GM19099 (cell line): ENCODE results near the gene COL17A1.

Source experiments
- POLR2A ChIP-seq: IDR thresholded peaks from 3 replicates; pipeline ENCODE4 v1.6.1; 2011; ENCODE audit warnings: low read depth; ENCODE audit not compliant: insufficient read length; ENCODE audit errors: extremely low read depth

COL17A1 gene

DNA sequence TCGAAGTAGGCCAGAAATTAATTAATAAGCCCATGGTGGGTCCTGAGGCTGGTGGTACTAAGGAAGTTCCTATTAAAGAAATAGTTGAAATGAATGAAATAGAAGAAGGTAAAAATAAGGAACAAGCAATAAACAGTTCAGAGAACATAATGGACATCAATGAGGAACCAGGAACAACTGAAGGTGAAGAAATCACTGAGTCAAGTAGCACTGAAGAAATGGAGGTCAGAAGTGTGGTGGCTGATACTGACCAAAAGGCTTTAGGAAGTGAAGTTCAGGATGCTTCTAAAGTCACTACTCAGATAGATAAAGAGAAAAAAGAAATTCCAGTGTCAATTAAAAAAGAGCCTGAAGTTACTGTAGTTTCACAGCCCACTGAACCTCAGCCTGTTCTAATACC, 82.8 kb downstream of the COL17A1 start:
- TF ChIP-seq POLR2A = no peak

DNA sequence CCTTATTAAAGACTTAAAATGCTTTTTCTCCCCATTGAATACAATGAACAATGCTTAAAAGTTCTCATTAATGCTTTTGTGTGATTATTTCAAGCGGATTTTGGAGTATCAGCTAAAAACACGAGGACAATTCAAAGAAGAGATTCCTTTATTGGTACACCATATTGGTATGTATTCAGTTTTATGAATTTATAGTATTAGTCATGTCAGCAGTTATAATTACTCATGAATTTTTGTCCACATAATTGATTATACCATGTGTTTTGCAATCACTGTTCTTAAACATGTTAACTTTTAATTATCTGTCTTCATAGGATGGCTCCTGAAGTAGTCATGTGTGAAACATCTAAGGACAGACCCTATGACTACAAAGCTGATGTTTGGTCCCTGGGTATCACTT, 86.9 kb downstream of the COL17A1 start:
- no peak for TF ChIP-seq POLR2A

DNA sequence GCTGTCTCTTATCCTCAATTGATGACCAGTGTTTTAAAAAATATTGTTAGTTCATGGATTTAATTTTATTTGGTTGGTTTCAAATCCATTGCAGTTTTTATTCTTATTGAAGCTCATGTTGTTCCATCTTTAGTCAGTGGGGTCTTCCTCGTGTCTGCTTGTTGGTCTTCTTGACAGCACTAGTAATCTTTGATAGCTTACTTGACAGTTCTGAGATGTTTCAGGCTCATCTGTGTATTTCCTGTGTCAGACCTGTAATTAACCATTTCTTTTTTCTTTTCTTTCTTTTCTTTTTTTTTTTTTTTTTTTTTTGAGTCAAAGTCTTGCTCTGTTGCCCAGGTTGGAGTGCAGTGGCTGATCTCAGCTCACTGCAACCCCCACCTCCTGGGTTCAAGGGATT, 90.5 kb downstream of the COL17A1 start:
- no peak for TF ChIP-seq POLR2A

DNA sequence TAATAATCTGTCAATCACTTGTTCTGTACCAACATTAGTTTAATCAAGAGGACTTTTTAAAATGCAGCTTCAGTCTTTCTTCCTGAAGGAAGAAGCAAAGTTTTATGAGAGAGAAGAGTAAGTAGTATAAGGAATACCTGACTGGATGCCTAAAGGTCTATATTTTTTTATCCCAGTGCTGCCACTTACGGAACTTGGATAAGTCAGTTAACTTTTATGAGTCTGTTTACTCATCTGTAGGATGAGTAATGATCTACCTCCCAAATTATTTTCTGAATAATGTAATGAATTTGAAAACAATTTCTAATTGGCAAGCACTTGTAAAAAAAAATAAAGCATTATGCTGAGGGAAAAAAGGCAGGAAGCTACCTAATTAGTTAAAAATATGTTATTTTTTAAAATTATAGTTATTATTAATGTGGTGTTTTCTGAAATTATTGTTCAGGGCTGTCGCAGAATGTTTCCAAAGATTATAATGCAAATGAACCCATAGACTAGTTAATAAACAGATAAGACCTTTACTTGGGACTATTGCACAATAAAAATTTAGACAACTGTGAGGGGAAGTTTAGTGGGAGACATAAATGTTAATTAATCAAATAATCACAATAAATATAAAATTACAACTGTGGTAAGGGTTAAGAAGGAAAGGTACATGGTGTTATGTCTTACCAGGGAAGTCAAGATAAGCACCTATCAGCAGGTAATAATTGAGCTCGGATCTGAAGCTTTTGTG, 94.1 kb downstream of the COL17A1 start:
- no peak for TF ChIP-seq POLR2A

DNA sequence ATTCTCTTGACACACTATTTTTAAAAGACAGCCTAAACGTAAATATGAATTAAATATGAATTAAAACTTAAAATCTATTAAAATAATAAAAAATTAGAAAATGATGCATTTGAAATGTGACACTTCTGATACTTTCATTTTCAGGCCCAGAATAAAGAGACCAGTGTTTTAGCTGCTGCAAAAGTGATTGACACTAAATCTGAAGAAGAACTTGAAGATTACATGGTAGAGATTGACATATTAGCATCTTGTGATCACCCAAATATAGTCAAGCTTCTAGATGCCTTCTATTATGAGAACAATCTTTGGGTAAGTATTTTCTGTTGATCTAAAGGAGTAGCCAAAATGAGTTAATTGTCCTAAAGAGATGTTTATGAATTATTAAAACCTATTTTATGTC, 95.1 kb downstream of the COL17A1 start:
- no peak for TF ChIP-seq POLR2A

DNA sequence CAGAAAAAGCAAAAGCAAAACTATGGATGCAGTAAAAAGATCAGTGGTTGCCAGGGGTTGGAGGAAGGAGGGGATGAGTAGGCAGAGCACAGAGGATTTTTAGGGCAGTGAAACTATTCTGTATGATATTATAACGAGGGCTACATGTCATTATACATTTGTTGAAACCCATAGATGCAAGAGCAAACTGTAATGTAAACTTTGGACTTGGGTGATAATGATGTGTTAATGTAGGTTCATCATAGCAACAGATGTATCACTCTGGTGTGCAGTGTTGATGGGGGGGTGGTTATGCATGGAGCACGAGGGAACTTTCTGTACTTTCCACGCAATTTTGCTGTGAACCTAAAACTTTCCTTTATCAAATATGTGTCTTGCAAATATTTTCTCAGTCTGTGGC, 95.6 kb downstream of the COL17A1 start:
- no peak for TF ChIP-seq POLR2A

DNA sequence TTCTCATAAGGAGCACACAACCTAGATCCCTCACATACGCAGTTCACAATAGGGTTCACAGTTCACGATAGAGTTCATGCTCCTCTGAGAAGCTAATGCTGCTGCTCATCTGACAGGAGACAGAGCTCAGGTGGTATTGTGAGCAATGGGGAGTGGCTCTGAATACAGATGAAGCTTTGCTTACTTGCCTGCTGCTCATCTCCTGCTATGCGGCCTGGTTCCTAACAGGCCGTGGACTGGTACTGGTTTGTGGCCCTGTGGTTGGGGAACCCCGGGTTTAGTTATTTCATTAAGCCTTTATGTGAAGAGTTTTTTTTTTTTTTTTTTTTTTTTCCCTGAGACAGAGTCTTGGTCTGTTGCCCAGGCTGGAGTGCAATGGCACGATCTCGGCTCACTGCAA, 99.3 kb downstream of the COL17A1 start:
- TF ChIP-seq POLR2A = no peak

DNA sequence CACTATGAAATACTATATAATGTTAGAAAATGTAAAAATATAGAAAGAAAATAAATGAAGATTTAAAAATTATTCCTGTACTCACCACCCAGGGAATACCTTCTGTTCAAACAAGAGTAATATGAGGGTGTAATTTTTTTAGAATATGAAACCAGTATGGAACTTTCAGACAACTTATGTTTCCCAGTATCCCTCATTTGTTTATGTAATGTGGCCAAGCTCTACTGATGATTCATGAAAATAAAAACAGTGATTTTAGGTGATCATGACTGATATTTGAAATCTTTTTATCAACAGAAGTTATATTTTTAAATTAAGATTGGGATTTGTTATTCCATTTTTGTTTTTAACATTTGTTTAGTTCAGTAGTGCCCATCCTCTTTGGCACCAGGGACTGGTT, 100.0 kb downstream of the COL17A1 start:
- no peak for TF ChIP-seq POLR2A

DNA sequence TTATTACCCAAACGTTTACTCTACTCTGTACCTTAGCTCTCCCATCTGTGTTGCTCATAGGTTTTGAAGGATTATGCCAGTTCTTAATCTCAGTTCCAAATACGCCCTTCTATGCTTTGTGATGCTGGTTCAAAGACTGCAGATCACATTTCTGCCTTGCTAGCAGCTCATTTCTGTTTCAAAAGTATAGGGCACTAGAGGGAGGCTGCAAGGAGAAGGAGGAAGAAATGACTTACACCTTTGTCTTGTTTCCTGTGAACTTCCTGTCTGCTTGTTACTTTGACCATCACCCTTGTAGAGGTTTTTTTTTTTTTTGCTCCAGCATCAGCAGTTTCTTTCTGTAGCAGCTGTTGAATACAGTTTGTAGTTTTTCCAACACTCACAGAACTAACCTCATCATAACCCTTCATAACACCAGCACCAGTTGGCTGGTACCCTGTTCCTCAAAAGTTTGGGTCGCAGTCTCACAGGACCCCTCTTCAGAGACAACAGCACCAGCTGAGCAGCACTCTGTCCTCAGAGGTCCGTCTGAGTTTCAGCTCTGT, 102.2 kb downstream of the COL17A1 start:
- TF ChIP-seq POLR2A = no peak

DNA sequence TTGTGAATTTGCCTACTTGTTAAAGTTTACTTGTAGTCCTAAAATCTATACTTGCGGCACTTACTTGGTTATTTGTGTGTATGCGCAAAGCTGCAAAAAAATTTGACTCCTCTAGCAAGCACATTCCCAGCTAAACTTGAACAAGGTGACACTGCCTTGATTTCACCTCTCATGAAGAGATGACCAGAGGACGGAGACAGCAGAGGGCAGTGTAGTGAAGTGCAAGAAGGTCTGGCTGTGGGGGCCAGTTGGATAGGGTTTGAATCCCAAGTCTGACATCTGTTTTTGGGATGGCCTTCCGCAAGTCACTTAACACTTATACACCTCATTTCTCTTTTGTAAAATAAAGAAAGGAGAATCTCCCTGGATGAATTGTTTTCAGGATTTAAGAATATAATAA, 103.0 kb downstream of the COL17A1 start:
- no peak for TF ChIP-seq POLR2A
